Mucosa of stomach (tissue), 1 donor: ENCODE measurements around the gene ESR2.

Experiments
- H3K27me3 ChIP-seq: one replicate; pipeline ENCODE4 v1.7.0; 2013; ENCODE audit warnings: mild to moderate bottlenecking, low read length; ENCODE audit not compliant: control insufficient read depth, insufficient read depth
- H3K36me3 ChIP-seq: one replicate; pipeline ENCODE4 v1.7.0; 2013; ENCODE audit warnings: low read length; ENCODE audit not compliant: control insufficient read depth, insufficient read depth
- H3K4me1 ChIP-seq: one replicate; pipeline ENCODE4 v1.7.0; 2013; ENCODE audit warnings: mild to moderate bottlenecking, low read length; ENCODE audit not compliant: control insufficient read depth, insufficient read depth
- H3K4me3 ChIP-seq: one replicate; pipeline ENCODE4 v1.7.0; 2013; ENCODE audit warnings: low read length
- H3K9ac ChIP-seq: one replicate; pipeline ENCODE4 v1.7.0; 2013; ENCODE audit warnings: mild to moderate bottlenecking, low read length, moderate library complexity
- H3K9me3 ChIP-seq: one replicate; pipeline ENCODE4 v1.7.0; 2013; ENCODE audit warnings: mild to moderate bottlenecking, low read length, moderate library complexity; ENCODE audit not compliant: control insufficient read depth
- donor health status: Pancreatic carcinoma.

The ESR2 gene

GRCh38 chr14:64296561-64296960, 2.4 kb upstream of the ESR2 start:
- no peaks in the 10 kb centered on the region for H3K9me3 ChIP-seq
- H3K9ac ChIP-seq, result no peak overlapping the region
- H3K4me3 ChIP-seq, result no peak overlapping the region
- H3K4me1 ChIP-seq, result peaks cover 12% of the 10 kb centered on the region
- H3K36me3 ChIP-seq, result no peaks in the 10 kb centered on the region
- H3K27me3 ChIP-seq, result peaks cover 22% of the 10 kb centered on the region

DNA sequence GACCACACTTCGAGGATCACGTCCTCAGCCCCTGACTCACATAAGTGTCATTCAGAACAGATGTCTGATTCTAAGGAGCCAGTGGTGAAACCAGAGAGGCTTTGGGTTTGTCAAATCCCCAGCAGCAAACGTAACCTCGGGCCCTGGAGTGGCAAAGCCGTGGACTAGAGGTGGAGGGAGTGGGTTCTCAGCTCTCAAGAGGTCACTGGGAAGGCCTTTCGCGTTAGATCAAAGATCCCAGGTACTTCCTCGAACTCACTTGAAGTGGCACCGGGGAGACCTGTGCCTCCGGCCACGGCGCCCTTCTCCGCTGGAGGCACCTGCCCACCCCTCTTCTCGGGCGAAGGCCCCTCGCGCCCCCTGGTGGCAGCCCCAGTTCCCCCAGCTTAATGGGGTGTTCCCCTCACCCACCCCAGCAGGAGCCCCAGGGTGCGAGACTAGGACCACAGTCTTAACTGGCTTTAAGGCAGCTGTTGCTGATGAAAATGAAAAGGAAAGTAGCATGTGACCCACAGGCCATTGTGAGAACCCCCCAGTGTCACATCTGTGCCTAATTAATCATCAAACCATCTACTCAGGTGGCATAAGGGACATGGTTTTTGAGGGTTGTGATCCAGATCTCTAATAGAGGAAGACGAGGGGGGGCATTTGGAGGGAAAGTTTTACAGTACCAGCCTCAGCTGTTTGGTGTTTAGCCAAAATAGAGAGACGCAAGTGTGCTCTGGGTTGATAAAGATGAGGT, 672 bp upstream of the ESR2 start:
- H3K9ac ChIP-seq, result no peak overlapping the region
- H3K4me3 ChIP-seq, result peak overlapping the region; percentile 1
- H3K36me3 ChIP-seq, result no peaks in the 10 kb centered on the region
- peaks cover 12% of the 10 kb centered on the region for H3K4me1 ChIP-seq
- H3K27me3 ChIP-seq, result peaks cover 22% of the 10 kb centered on the region
- no peaks in the 10 kb centered on the region for H3K9me3 ChIP-seq

- Histone ChIP-seq H3K36me3 (no peaks in the 10 kb centered on the region), H3K9ac (no peak overlapping the region), H3K4me3 (no peak overlapping the region), H3K4me1 (peaks cover 12% of the 10 kb centered on the region), H3K27me3 (peaks cover 22% of the 10 kb centered on the region), H3K9me3 (no peaks in the 10 kb centered on the region)
Observed at GRCh38 chr14:64292197-64292596, 2.0 kb downstream of the ESR2 start.

DNA sequence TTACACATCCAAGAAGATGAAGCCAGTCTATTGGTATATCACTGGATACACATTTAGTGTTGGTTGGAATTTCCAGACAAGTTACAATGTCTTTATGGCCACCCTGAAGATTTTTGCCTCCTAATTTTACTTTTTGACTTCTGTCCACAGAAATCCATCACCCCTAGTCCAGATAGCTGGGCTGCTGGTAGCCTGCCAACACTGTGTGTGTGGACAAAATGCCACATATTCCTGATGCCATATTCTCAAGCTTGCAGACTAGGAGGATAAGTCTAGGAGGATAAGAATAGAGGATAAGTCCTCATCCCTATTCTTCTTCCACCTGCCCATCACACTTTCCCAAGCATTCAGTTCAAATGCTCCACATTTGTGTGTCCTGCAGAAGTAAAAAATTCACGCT, 4.6 kb downstream of the ESR2 start:
- Histone ChIP-seq H3K9ac (no peak overlapping the region), H3K36me3 (no peaks in the 10 kb centered on the region), H3K4me1 (peaks cover 6% of the 10 kb centered on the region), H3K9me3 (no peaks in the 10 kb centered on the region), H3K4me3 (no peak overlapping the region), H3K27me3 (peaks cover 15% of the 10 kb centered on the region)

DNA sequence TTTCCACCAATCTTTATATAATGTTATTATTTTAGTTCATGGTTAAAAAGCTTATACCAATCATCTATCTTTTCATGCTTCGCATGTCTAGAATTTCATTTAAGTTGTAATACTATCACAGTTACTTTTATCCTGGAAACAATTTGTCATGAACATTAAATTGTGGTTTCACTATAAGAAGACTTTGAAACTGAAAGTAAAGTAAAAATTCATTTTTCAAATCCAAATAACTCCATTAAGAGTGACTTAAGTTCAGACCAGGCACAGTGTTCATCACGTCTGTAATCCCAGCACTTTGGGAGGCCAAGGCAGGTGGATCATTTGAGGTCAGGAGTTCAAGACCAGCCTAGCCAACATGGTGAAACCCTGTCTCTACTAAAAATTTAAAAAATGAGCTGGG, 12.4 kb downstream of the ESR2 start:
- Histone ChIP-seq H3K27me3 (no peaks in the 10 kb centered on the region), H3K4me1 (peaks cover 6% of the 10 kb centered on the region), H3K9ac (no peak overlapping the region), H3K36me3 (no peaks in the 10 kb centered on the region), H3K9me3 (no peaks in the 10 kb centered on the region), H3K4me3 (no peak overlapping the region)

GRCh38 chr14:64279704-64280668, 14.2 kb downstream of the ESR2 start:
- Histone ChIP-seq H3K27me3 (no peaks in the 10 kb centered on the region), H3K36me3 (no peaks in the 10 kb centered on the region), H3K9me3 (no peaks in the 10 kb centered on the region), H3K4me3 (no peak overlapping the region), H3K9ac (no peak overlapping the region), H3K4me1 (peaks cover 6% of the 10 kb centered on the region)

- no peak overlapping the region for H3K4me3 ChIP-seq
- H3K36me3 ChIP-seq, result no peaks in the 10 kb centered on the region
- peaks cover 6% of the 10 kb centered on the region for H3K4me1 ChIP-seq
- H3K9me3 ChIP-seq, result no peaks in the 10 kb centered on the region
- H3K9ac ChIP-seq, result no peak overlapping the region
- no peaks in the 10 kb centered on the region for H3K27me3 ChIP-seq
Observed at GRCh38 chr14:64278458-64278857, 15.7 kb downstream of the ESR2 start.

- Histone ChIP-seq H3K9ac (no peak overlapping the region), H3K4me3 (no peak overlapping the region), H3K36me3 (no peaks in the 10 kb centered on the region), H3K27me3 (no peaks in the 10 kb centered on the region), H3K4me1 (no peaks in the 10 kb centered on the region), H3K9me3 (no peaks in the 10 kb centered on the region)
Observed at GRCh38 chr14:64272019-64272418, 22.2 kb downstream of the ESR2 start.

- Histone ChIP-seq H3K4me3 (no peak overlapping the region), H3K36me3 (no peaks in the 10 kb centered on the region)
Observed at GRCh38 chr14:64266239-64266638, 27.9 kb downstream of the ESR2 start.

DNA sequence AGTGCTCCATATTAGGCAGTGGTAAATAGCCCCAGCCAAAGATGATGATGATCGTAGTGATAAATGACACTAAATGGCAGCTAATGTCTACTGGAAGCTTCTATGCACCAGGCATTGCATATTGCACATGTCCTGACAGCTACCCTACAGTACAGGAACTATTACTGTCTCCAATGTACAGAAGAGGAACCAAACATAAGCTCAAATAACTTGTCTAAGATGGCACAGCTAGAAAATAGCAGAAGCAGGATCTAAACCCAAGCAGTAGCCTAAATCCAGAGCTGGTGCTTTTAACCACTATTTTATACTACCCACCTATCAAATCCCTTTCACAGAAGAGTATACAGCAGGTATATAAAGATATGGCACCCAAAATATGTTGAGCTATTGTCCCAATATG, 28.9 kb downstream of the ESR2 start:
- Histone ChIP-seq H3K4me1 (no peaks in the 10 kb centered on the region), H3K27me3 (no peaks in the 10 kb centered on the region), H3K9ac (no peak overlapping the region), H3K4me3 (no peak overlapping the region), H3K36me3 (no peaks in the 10 kb centered on the region), H3K9me3 (no peaks in the 10 kb centered on the region)

More at GRCh38 chr14:64266239-64266638, 27.9 kb downstream of the ESR2 start:
- Histone ChIP-seq H3K27me3 (no peaks in the 10 kb centered on the region), H3K4me1 (no peaks in the 10 kb centered on the region), H3K9ac (no peak overlapping the region), H3K9me3 (no peaks in the 10 kb centered on the region)

DNA sequence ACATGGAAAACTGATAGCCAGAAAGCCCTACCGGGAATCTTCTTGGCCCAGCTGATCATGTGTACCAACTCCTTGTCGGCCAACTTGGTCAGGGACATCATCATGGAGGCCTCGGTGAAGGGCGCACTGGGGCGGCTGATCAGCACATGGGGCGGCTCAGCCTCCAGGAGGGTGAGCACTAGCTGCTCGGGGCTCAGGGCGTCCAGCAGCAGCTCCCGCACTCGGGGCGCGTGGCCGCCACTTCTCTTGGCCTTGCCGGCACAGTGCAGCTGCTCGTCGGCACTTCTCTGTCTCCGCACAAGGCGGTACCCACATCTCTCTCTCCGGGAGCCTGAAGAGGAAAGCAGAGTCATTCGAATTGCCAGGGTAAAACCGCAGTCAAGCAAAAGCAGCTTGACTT, 33.8 kb downstream of the ESR2 start:
- Histone ChIP-seq H3K9me3 (no peaks in the 10 kb centered on the region), H3K27me3 (no peaks in the 10 kb centered on the region), H3K4me3 (no peak overlapping the region), H3K36me3 (no peaks in the 10 kb centered on the region), H3K4me1 (no peaks in the 10 kb centered on the region), H3K9ac (no peak overlapping the region)

- Histone ChIP-seq H3K9me3 (no peaks in the 10 kb centered on the region), H3K4me1 (no peaks in the 10 kb centered on the region), H3K9ac (no peak overlapping the region), H3K4me3 (no peak overlapping the region), H3K27me3 (no peaks in the 10 kb centered on the region), H3K36me3 (no peaks in the 10 kb centered on the region)
Observed at GRCh38 chr14:64255756-64256155, 38.4 kb downstream of the ESR2 start.
